H1 (cell line): Measurements from ENCODE around the gene MKKS. TPM values are rescaled to one million over a fixed set of nuclear protein-coding genes. Genes with fewer than 3 reads are reported as not detected.

Experiments used
- CREB1 ChIP-seq: IDR thresholded peaks from 2 replicates; pipeline ENCODE4 v1.6.1; 2012; ENCODE audit warnings: inconsistent platforms
- JUND ChIP-seq: IDR thresholded peaks from 2 replicates; pipeline ENCODE4 v1.6.1; 2011; ENCODE audit warnings: mild to moderate bottlenecking, improper control_type of control experiment, low read length
- MAFK ChIP-seq: IDR thresholded peaks from 2 replicates; pipeline ENCODE4 v1.6.1; 2012; ENCODE audit warnings: low read depth, mild to moderate bottlenecking, improper control_type of control experiment, low read length
- RNF2 ChIP-seq: fragments of 200-900, 300-1000 bp; sonication (generic); IDR thresholded peaks from 2 replicates; pipeline ENCODE4 v1.7.1; 2016; ENCODE audit warnings: borderline replicate concordance, low read depth, mild to moderate bottlenecking, antibody characterized with exemption, low read length; ENCODE audit not compliant: poor library complexity, severe bottlenecking; ENCODE audit errors: missing control alignments
- SIX5 ChIP-seq: IDR thresholded peaks from 2 replicates; pipeline ENCODE4 v1.6.1; 2011; ENCODE audit warnings: mild to moderate bottlenecking, low read depth, low read length
- polyA plus RNA-seq, 7 experiments: library from polyadenylated mRNA; depleted of rRNA in 3 of 7; stranded (reverse) in 5 of 7; unstranded in 2 of 7; fragments of >200 nt in 5 of 7; fragments of 200-250 nt in 2 of 7; gene quantifications; 1 replicate in 5 of 7; 2 replicates in 1 of 7; 4 replicates in 1 of 7; pipeline versions ENCODE4 v1.2.1 to v1.2.3, GENCODE V29; 2011 to 2013; ENCODE audit warnings: missing spikeins in 2 of 7, mixed read lengths in 2 of 7
- total RNA-seq: library from RNA; stranded (reverse); fragmentation: NEBNext Ultra II Directional; extraction: Animal tissue kit (Norgen Biotek cat#: 25700); gene quantifications from 2 replicates; pipeline ENCODE4 v1.2.1, GENCODE V29; 2021
- TF ChIP-seq, protein P1 (sequence below): IDR thresholded peaks from 2 replicates; pipeline ENCODE4 v1.6.1; 2011; ENCODE audit warnings: low read depth, mild to moderate bottlenecking, low read length; ENCODE audit not compliant: insufficient read depth
- TF ChIP-seq, protein P2 (sequence below): IDR thresholded peaks from 2 replicates; pipeline ENCODE4 v1.6.1; 2011; ENCODE audit warnings: low read length, improper control_type of control experiment

Gene MKKS
- total and polyA plus RNA-seq, 2 of the 8 experiments (the other 6 are each of a cell fraction or from before 2014, with no cell fraction given) = 15.9 to 24.8 TPM

DNA sequence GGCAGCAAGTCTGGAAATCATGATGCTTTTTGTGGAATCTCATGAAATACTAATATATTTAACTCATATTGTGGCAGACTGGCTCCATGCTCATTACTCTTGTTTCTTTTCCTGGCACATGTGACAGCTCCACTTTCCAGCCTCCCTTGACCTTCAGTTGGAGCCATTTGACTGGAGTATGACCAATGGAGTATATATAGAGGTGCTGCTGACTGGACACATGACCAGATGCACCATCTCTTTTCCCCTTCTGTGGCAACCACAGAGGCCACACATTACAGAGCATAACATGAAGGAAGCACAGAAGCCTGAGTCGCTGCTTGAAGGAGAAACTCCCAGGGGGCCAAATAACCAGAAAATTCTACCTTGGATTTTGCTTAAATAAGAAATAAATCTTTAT is 77.4 kb downstream of the MKKS start (continued):
- TF ChIP-seq RNF2 = no peak
- no peak for TF ChIP-seq SIX5
- no peak for TF ChIP-seq CREB1
- TF ChIP-seq, protein P1, sequence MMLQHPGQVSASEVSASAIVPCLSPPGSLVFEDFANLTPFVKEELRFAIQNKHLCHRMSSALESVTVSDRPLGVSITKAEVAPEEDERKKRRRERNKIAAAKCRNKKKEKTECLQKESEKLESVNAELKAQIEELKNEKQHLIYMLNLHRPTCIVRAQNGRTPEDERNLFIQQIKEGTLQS = no peak
- TF ChIP-seq, protein P2, sequence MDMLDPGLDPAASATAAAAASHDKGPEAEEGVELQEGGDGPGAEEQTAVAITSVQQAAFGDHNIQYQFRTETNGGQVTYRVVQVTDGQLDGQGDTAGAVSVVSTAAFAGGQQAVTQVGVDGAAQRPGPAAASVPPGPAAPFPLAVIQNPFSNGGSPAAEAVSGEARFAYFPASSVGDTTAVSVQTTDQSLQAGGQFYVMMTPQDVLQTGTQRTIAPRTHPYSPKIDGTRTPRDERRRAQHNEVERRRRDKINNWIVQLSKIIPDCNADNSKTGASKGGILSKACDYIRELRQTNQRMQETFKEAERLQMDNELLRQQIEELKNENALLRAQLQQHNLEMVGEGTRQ = no peak
- no peak for TF ChIP-seq JUND
- no peak for TF ChIP-seq MAFK
